ENCODE measurements around the gene FHL1.

The FHL1 gene

GRCh38 chrX:136194536-136194935, 47.2 kb downstream of the FHL1 start:
- TF ChIP-seq ZFX (IDR thresholded peaks at IDR 0.05) (no peak), CTCF (conservative IDR thresholded peaks at IDR 0.05) (no peak)
- no peak overlapping the region for H3K27ac ChIP-seq

GRCh38 chrX:136195247-136195646, 47.9 kb downstream of the FHL1 start:
- no peak overlapping the region for H3K27ac ChIP-seq
- TF ChIP-seq ZFX (IDR thresholded peaks at IDR 0.05) = no peak
- TF ChIP-seq CTCF (conservative IDR thresholded peaks at IDR 0.05) = no peak

GRCh38 chrX:136196691-136197155, 49.4 kb downstream of the FHL1 start:
- no peak for TF ChIP-seq CTCF (conservative IDR thresholded peaks at IDR 0.05)
- no peak for TF ChIP-seq ZFX (IDR thresholded peaks at IDR 0.05)
- H3K27ac ChIP-seq = no peak overlapping the region

GRCh38 chrX:136198010-136198409, 50.7 kb downstream of the FHL1 start:
- TF ChIP-seq ZFX (IDR thresholded peaks at IDR 0.05) (no peak), CTCF (conservative IDR thresholded peaks at IDR 0.05) (no peak)
- H3K27ac ChIP-seq = no peak overlapping the region

GRCh38 chrX:136198678-136199243, 51.4 kb downstream of the FHL1 start:
- TF ChIP-seq CTCF (conservative IDR thresholded peaks at IDR 0.05) (no peak), ZFX (IDR thresholded peaks at IDR 0.05) (no peak)
- no peak overlapping the region for H3K27ac ChIP-seq

- TF ChIP-seq ZFX (IDR thresholded peaks at IDR 0.05) (no peak), CTCF (conservative IDR thresholded peaks at IDR 0.05) (no peak)
- H3K27ac ChIP-seq = no peak overlapping the region
Observed at GRCh38 chrX:136199365-136199764, 52.0 kb downstream of the FHL1 start.

GRCh38 chrX:136200466-136200865, 53.1 kb downstream of the FHL1 start:
- TF ChIP-seq CTCF (conservative IDR thresholded peaks at IDR 0.05) (peak; percentile 29), ZFX (IDR thresholded peaks at IDR 0.05) (no peak)
- H3K27ac ChIP-seq = no peak overlapping the region
